NCI-H1048 (cell line): ENCODE data around the gene YY2.
"Not testable (repeated sequence)": the region's sequence is repeated elsewhere in the genome, so short reads cannot be mapped to it uniquely, and the experiment has no call there.

Experiments used
- DNase-seq: peaks from one replicate; lab custom pipeline; 2025; lab: John Stamatoyannopoulos, UW

Gene YY2

GRCh38 chrX:21855937-21856415 lies at the start of gene YY2:
YY2 (plus strand) TSS chrX:21855987; CDS start chrX:21856485, 498 bp downstream.
- no peak for DNase-seq

GRCh38 chrX:21806691-21807090 lies 49.1 kb upstream of the YY2 start:
- DNase-seq = no peak

GRCh38 chrX:21811832-21812231 lies 44.0 kb upstream of the YY2 start:
- DNase-seq = no peak

- DNase-seq = no peak
Observed at GRCh38 chrX:21812628-21813027, 43.2 kb upstream of the YY2 start.

GRCh38 chrX:21813612-21814368 lies 42.0 kb upstream of the YY2 start:
- DNase-seq = no peak

- DNase-seq = no peak
Observed at GRCh38 chrX:21816136-21816535, 39.7 kb upstream of the YY2 start.

GRCh38 chrX:21820170-21820569 lies 35.6 kb upstream of the YY2 start:
- not testable (repeated sequence) for DNase-seq

GRCh38 chrX:21821875-21822274 lies 33.9 kb upstream of the YY2 start:
- DNase-seq = no peak

- DNase-seq = no peak
Observed at GRCh38 chrX:21831496-21831895, 24.3 kb upstream of the YY2 start.

- DNase-seq = no peak
Observed at GRCh38 chrX:21837056-21837455, 18.7 kb upstream of the YY2 start.

GRCh38 chrX:21838937-21839333 lies 16.9 kb upstream of the YY2 start:
- DNase-seq = no peak

GRCh38 chrX:21839334-21840192 lies 16.2 kb upstream of the YY2 start, which contains the start of gene MBTPS2:
MBTPS2 (plus strand) TSS chrX:21839617; CDS start chrX:21839735, 118 bp downstream.
- DNase-seq = peak; percentile 14

GRCh38 chrX:21840193-21840545 lies 15.6 kb upstream of the YY2 start:
- no peak for DNase-seq

- DNase-seq = no peak
Observed at GRCh38 chrX:21843179-21843578, 12.6 kb upstream of the YY2 start.

GRCh38 chrX:21845096-21845495 lies 10.7 kb upstream of the YY2 start:
- no peak for DNase-seq

- DNase-seq = no peak
Observed at GRCh38 chrX:21847342-21847741, 8.4 kb upstream of the YY2 start.

GRCh38 chrX:21853578-21853977 lies 2.2 kb upstream of the YY2 start:
- DNase-seq = no peak

GRCh38 chrX:21856504-21856903 lies 717 bp downstream of the YY2 start:
- no peak for DNase-seq

GRCh38 chrX:21863241-21863640 lies 7.5 kb downstream of the YY2 start:
- DNase-seq = no peak

- DNase-seq = no peak
Observed at GRCh38 chrX:21865436-21865835, 9.6 kb downstream of the YY2 start.

GRCh38 chrX:21870494-21870893 lies 14.7 kb downstream of the YY2 start:
- no peak for DNase-seq

- DNase-seq = no peak
Observed at GRCh38 chrX:21873063-21873775, 17.4 kb downstream of the YY2 start.
